B cell (primary cell): ENCODE data around the gene SLC48A1. TPM values are rescaled to one million over a fixed set of nuclear protein-coding genes. Genes with fewer than 3 reads are reported as not detected.

Experiments
- ATAC-seq: fragments of 200-7000 bp; cut with Tn5 transposase; one replicate; pipeline ENCODE4 v1.10.0; 2021; ENCODE audit warnings: low read depth, mild to moderate bottlenecking, moderate number of reproducible peaks, moderate library complexity
- CTCF ChIA-PET: fragments of 350-600 bp; sonication (Branson Sonifier 250); formaldehyde crosslinking; loops from one replicate; lab custom pipeline; 2021; ENCODE audit warnings: antibody characterized with exemption, inconsistent platforms; lab: Charles Lee
- POLR2A ChIA-PET: fragments of 350-600 bp; sonication (Branson Sonifier 250); formaldehyde crosslinking; loops from one replicate; lab custom pipeline; 2021; ENCODE audit warnings: antibody characterized with exemption; lab: Charles Lee
- DNase-seq: peaks from one replicate; pipeline ENCODE4 v3.0.0; 2013
- H2AFZ ChIP-seq: 2 replicates; pipeline ENCODE4 v1.6.1; 2012; ENCODE audit warnings: mild to moderate bottlenecking, low read depth, low read length; ENCODE audit not compliant: insufficient read depth, poor library complexity, severe bottlenecking
- H3K27ac ChIP-seq, 2 donors: 1 replicate in 1 of 2; 2 replicates in 1 of 2; pipeline ENCODE4 v1.5.1; 2012 to 2013; ENCODE audit warnings: low read length in 2 of 2, mild to moderate bottlenecking in 2 of 2, moderate library complexity in 1 of 2
- H3K27me3 ChIP-seq, 4 experiments: fragments of 200-600 bp in 1 of 4; sonication (generic) in 1 of 4; replicated peaks in 1 of 4; 1 replicate in 2 of 4; 2 replicates in 2 of 4; pipeline versions ENCODE4 v1.6.1 to v1.7.0; 2013 to 2016; ENCODE audit warnings: low read length in 3 of 4, mild to moderate bottlenecking in 2 of 4, mixed read lengths in 1 of 4, moderate library complexity in 1 of 4; ENCODE audit not compliant: insufficient read depth in 4 of 4, control insufficient read depth in 3 of 4; ENCODE audit errors: control extremely low read depth in 1 of 4
- H3K36me3 ChIP-seq, 2 experiments: replicated peaks in 1 of 2; 1 replicate in 1 of 2; 2 replicates in 1 of 2; pipeline versions ENCODE4 v1.6.1 to v1.7.1; 2013; ENCODE audit warnings: low read length in 1 of 2; ENCODE audit not compliant: insufficient read depth in 2 of 2, control insufficient read depth in 1 of 2; ENCODE audit errors: control extremely low read depth in 1 of 2, extremely low read depth in 1 of 2
- H3K4me1 ChIP-seq, 2 donors: fragments of 200-600 bp in 1 of 2; sonication (generic) in 1 of 2; 1 replicate in 1 of 2; 2 replicates in 1 of 2; pipeline versions ENCODE4 v1.5.1 to v1.6.1; 2013 to 2017; ENCODE audit warnings: low read length in 2 of 2; ENCODE audit not compliant: control insufficient read depth in 2 of 2, insufficient read depth in 2 of 2
- H3K4me2 ChIP-seq: replicated peaks from 2 replicates; pipeline ENCODE3; 2012; ENCODE audit warnings: mild to moderate bottlenecking, low read depth, low read length; ENCODE audit not compliant: poor library complexity, severe bottlenecking
- H3K4me3 ChIP-seq, 5 experiments: fragments of 200-600 bp in 1 of 5; sonication (generic) in 1 of 5; 1 replicate in 3 of 5; 2 replicates in 2 of 5; pipeline versions ENCODE4 v1.5.1 to v1.7.0; 2011 to 2016; ENCODE audit warnings: low read length in 4 of 5, mild to moderate bottlenecking in 4 of 5, low read depth in 2 of 5, control low read depth in 1 of 5, moderate library complexity in 1 of 5; ENCODE audit not compliant: insufficient read depth in 1 of 5; ENCODE audit errors: control extremely low read depth in 1 of 5, extremely low read depth in 1 of 5
- H3K79me2 ChIP-seq: fragments of 200-600 bp; sonication (generic); one replicate; pipeline ENCODE4 v1.6.0; 2016; ENCODE audit warnings: low read length; ENCODE audit not compliant: control insufficient read depth, insufficient read depth
- H3K9ac ChIP-seq: fragments of 200-600 bp; sonication (generic); 2 replicates; pipeline ENCODE4 v1.6.1; 2017; ENCODE audit warnings: mild to moderate bottlenecking, low read length, moderate library complexity
- H3K9me3 ChIP-seq, 3 donors: one replicate each; pipeline versions ENCODE4 v1.6.1 to v1.7.1; 2013; ENCODE audit warnings: low read length in 2 of 3; ENCODE audit not compliant: control insufficient read depth in 2 of 3, insufficient read depth in 1 of 3; ENCODE audit errors: control extremely low read depth in 1 of 3
- H4K20me1 ChIP-seq: 2 replicates; pipeline ENCODE4 v1.6.0; 2012; ENCODE audit warnings: mild to moderate bottlenecking, low read length; ENCODE audit not compliant: insufficient read depth, control insufficient read depth, poor library complexity, severe bottlenecking
- H3K27ac Mint-ChIP-seq: one replicate; pipeline ENCODE4 v1.8.0; 2021; ENCODE audit warnings: mixed read lengths
- H3K27me3 Mint-ChIP-seq: one replicate; pipeline ENCODE4 v1.8.0; 2021; ENCODE audit warnings: mixed read lengths
- H3K4me1 Mint-ChIP-seq: one replicate; pipeline ENCODE4 v1.8.0; 2021; ENCODE audit warnings: mixed read lengths
- H3K4me3 Mint-ChIP-seq: one replicate; pipeline ENCODE4 v1.8.0; 2021; ENCODE audit warnings: mixed read lengths
- H3K9me3 Mint-ChIP-seq: one replicate; pipeline ENCODE4 v1.8.0; 2022; ENCODE audit warnings: mixed read lengths; ENCODE audit not compliant: insufficient read depth
- CTCF ChIP-seq: fragments of 200-600 bp; IDR thresholded peaks from one replicate; pipeline ENCODE4 v1.8.0; 2022; ENCODE audit warnings: antibody characterized with exemption, mild to moderate bottlenecking
- EZH2 ChIP-seq: IDR thresholded peaks from 2 replicates; pipeline ENCODE4 v1.6.1; 2012; ENCODE audit warnings: borderline replicate concordance, low read depth, mild to moderate bottlenecking, moderate library complexity, low read length; ENCODE audit not compliant: insufficient read depth, poor library complexity, severe bottlenecking
- WGBS: methylation state at CpG from one replicate; pipeline ENCODE4 v1.1.5; 2013; ENCODE audit warnings: missing lambda C conversion rate; ENCODE audit not compliant: insufficient coverage; 5-methylcytosine and 5-hydroxymethylcytosine counted together
- intact Hi-C: fragments of 100-400 bp; cut with micrococcal nuclease; formaldehyde crosslinking; loops from one replicate; pipeline ENCODE4 v1.10.0; 2022
- polyA plus RNA-seq: library from polyadenylated mRNA; depleted of rRNA; stranded (reverse); fragments of >200 nt; gene quantifications from 2 replicates; pipeline ENCODE4 v1.2.3, GENCODE V29; 2012
- total RNA-seq, 2 donors: library from RNA; stranded (reverse); fragments of 120-200 nt in 1 of 2; gene quantifications; 1 replicate in 1 of 2; 2 replicates in 1 of 2; pipeline versions ENCODE4 v1.2.3 to v1.2.4, GENCODE V29; 2013 to 2022

The SLC48A1 gene
- total and polyA plus RNA-seq, 2 donors (not counting 1 experiment from before 2014, with no cell fraction given), result 8.0 to 20.0 TPM

- intact Hi-C loops, result no loop called here
- H3K27me3 Mint-ChIP-seq, result no peaks in the 10 kb centered on the region
- Histone ChIP-seq H2AFZ (no peak overlapping the region), H3K79me2 (no peaks in the 10 kb centered on the region), H3K9me3 (no peaks in the 10 kb centered on the region), H4K20me1 (no peaks in the 10 kb centered on the region), H3K27me3 (no peaks in the 10 kb centered on the region), H3K4me3 (no peak overlapping the region), H3K36me3 (no peaks in the 10 kb centered on the region), H3K4me2 (no peak overlapping the region), H3K4me1 (peaks cover 26 to 44% of the 10 kb centered on the region in 2 donors), H3K27ac (no peak overlapping the region), H3K9ac (no peak overlapping the region)
- TF ChIP-seq EZH2, result no peak
- no peak for TF ChIP-seq CTCF
- H3K4me1 Mint-ChIP-seq, result peaks cover 57% of the 10 kb centered on the region
- WGBS, result 95% methylated on average over 3 of the region's 3 CpGs
- POLR2A ChIA-PET, result no interaction called here
- CTCF ChIA-PET, result interaction anchor here (11.7 to 15.0 kb wide), 2 partner anchors 8 to 21 kb away, joined by 452 to 515 read pairs; partner anchors contain the start of genes RAPGEF3 and SLC48A1
- peak overlapping the region; percentile 29 for H3K27ac Mint-ChIP-seq
- no peak overlapping the region for H3K4me3 Mint-ChIP-seq
- H3K9me3 Mint-ChIP-seq, result no peaks in the 10 kb centered on the region
- DNase-seq (no peak), ATAC-seq (no peak)
Measured at GRCh38 chr12:47748899-47749298, 24.1 kb upstream of the SLC48A1 start.

DNA sequence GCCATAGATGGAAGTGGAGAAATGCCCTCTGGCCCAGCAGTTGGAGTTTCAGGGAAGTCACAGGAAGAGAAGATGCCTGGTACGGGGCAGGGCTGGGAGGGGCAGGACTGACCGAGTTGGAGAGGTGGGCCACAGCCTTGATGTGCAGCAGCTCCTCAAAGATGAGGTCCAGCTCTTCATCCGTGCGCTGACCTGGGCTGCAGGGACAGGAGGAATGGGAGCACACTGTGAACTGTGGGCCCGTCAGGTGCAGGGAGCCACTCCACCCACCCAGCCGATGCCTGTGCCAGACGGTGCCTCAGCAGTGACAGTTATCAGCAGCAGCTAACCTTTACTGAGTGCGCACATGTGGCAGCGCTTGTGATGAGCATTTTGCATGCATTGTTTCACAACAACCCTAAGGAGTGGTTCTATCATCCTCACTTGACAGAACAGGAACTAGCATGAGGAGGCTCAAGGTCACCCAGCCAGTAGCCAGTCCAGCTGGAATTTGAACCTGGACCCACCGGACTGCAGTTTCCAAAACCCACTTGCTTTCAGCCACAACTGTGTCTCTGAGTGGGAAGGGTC, 22.7 kb upstream of the SLC48A1 start:
- H3K9ac ChIP-seq, result no peak overlapping the region
- WGBS, result 96% methylated on average over 9 of the region's 10 CpGs
- H3K36me3 ChIP-seq, result no peaks in the 10 kb centered on the region
- no peak for ATAC-seq
- no peak overlapping the region for H3K4me2 ChIP-seq
- H2AFZ ChIP-seq, result no peak overlapping the region
- Mint-ChIP-seq H3K27ac (no peak overlapping the region), H3K4me3 (no peak overlapping the region), H3K27me3 (no peaks in the 10 kb centered on the region), H3K9me3 (no peaks in the 10 kb centered on the region), H3K4me1 (peaks cover 59% of the 10 kb centered on the region)
- H3K4me3 ChIP-seq, result no peak overlapping the region
- ChIA-PET POLR2A (no interaction called here), CTCF (interaction anchor here (14.1 to 15.0 kb wide), 2 partner anchors 7 to 20 kb away, joined by 452 to 515 read pairs; partner anchors contain the start of gene SLC48A1)
- intact Hi-C loops, result no loop called here
- H3K27me3 ChIP-seq, result no peaks in the 10 kb centered on the region
- peaks cover 37 to 58% of the 10 kb centered on the region in 2 donors for H3K4me1 ChIP-seq
- DNase-seq, result no peak
- H3K27ac ChIP-seq, result no peak overlapping the region
- H3K79me2 ChIP-seq, result no peaks in the 10 kb centered on the region
- no peaks in the 10 kb centered on the region for H3K9me3 ChIP-seq
- no peak for TF ChIP-seq CTCF
- TF ChIP-seq EZH2, result no peak
- H4K20me1 ChIP-seq, result no peaks in the 10 kb centered on the region
